Activated naive CD4-positive, alpha-beta T cell (primary cell): ENCODE results near the gene HSD3B2.

Source experiments
- DNase-seq, 4 experiments: peaks; one replicate each; lab custom pipeline; 2025; lab: John Stamatoyannopoulos, UW

The HSD3B2 gene

GRCh38 chr1:119462964-119463363 lies 48.0 kb downstream of the HSD3B2 start:
- DNase-seq = no peak

- no peak for DNase-seq
These were observed 48.6 kb downstream of the HSD3B2 start for GRCh38 chr1:119463569-119463968.

- DNase-seq = no peak
These were observed 51.5 kb downstream of the HSD3B2 start for GRCh38 chr1:119466445-119466844.

GRCh38 chr1:119467219-119467618 lies 52.3 kb downstream of the HSD3B2 start:
- DNase-seq = no peak

DNA sequence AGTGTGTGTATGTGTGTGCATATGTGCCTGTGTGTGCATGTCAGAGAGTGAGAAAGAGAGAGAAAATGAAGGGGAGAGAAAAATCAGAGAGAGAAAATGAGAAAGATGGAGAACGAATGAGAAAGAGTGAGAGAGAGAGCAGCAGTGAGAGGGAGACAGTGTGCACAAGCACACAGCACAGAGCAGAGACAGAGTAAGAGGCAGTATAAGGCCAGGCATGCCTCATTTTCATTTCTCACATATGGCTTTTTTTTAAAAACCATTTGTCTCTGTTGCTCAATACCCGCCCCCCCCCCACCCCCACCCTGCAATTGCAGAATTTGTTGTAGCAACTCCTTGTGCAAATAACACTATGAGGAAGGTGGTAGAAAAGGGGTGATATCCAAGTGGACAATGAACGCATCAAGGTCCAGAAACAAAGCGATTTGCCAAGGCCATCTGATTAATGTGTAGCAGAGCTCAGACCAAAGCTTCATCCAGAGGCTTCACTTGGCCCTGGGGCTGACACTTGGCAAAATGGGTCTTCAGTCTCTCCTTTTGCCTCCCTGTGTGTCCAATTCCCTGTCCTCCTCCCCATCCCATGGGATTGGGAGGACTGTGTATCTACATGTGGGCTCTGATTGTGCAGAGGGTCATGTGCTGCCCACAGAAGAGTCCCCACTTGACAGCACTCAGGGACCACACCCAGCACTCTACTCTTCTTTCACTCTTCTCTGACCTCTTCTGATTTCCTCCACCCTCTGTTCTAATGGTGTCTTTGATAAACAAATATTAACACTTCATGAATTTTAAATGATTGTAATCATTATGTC lies 53.1 kb downstream of the HSD3B2 start:
- no peak for DNase-seq

GRCh38 chr1:119469741-119470140 lies 54.8 kb downstream of the HSD3B2 start:
- no peak for DNase-seq

DNA sequence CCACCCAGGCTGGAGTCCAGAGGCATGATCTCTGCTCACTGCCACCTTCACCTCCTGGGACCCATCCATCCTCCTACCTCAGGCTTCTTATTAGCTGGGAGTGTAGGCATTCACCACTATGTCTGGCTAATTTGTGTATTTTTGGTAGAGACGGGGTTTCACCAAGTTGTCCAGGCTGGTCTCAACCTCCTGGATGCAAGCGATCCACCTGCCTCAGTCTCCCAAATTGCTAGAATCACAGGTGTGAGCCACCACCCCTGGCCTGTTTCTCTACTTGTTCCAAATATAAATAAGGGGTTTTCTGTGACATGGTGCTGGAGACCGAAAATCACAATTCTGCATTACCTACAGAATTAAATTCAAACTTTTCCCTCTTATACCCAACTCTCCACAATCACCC lies 55.4 kb downstream of the HSD3B2 start:
- no peak for DNase-seq

DNA sequence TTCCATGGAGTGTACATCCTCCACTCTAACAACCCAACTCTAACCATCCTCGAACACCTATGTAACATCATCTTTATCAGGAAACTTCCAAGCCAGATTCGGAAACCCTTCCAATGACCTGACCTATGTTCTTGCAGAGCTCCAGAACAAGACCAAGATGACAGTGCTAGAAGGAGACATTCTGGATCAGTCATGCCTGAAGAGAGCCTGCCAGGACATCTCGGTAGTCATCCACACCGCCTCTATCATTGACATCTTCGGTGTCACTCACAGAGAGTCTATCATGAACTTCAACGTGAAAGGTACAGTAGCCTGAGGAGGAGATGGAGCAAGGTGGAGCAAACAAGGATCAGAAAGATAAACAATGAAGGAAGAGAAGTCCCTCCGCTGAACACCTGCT lies 56.0 kb downstream of the HSD3B2 start:
- no peak for DNase-seq

DNA sequence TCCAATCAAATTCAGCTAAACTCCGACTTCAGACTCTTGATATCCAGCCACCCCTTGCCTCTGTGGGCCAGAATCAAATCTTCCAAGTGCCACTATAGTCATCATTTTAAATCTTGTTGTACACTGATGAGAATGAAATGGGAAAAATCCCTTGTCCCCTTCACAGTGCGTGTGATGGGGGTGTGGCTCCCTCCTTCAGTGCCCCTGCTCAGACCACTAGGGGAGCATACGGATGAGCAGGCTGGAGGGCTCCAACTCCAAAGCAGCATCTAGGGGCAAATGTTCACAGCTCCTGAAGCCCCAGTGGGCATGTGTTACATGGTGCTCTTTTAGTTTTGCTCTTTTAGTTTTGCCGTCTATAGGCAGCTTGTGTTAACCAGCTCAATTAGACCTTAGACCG lies 56.6 kb downstream of the HSD3B2 start:
- DNase-seq = no peak

GRCh38 chr1:119472080-119472818 lies 57.3 kb downstream of the HSD3B2 start:
- no peak for DNase-seq
